Lower leg skin (tissue), 4 donors: ENCODE measurements around the gene KRTAP12-1. TPM values are rescaled to one million over a fixed set of nuclear protein-coding genes. Genes with fewer than 3 reads are reported as not detected.

Experiments
- DNase-seq, 2 donors: peaks; one replicate each; pipeline ENCODE4 v3.0.0-alpha.2; 2019; ENCODE audit warnings: low spot score in 2 of 2
- H3K4me3 ChIP-seq: fragments of 200-600 bp; sonication (generic); 2 replicates; pipeline ENCODE4 v1.5.1; 2017; ENCODE audit warnings: mild to moderate bottlenecking, low read depth; ENCODE audit not compliant: poor library complexity, severe bottlenecking
- CTCF ChIP-seq, 3 donors: fragments of 450-650 bp; IDR thresholded peaks; one replicate each; pipeline ENCODE4 v1.5.1; 2016; ENCODE audit warnings: antibody characterized with exemption in 3 of 3, mild to moderate bottlenecking in 3 of 3, moderate library complexity in 2 of 3
- POLR2A ChIP-seq, 2 donors: fragments of 450-650 bp; IDR thresholded peaks; one replicate each; pipeline ENCODE4 v1.6.1; 2016 to 2017; ENCODE audit warnings: antibody characterized with exemption in 2 of 2, mild to moderate bottlenecking in 1 of 2, moderate library complexity in 1 of 2
- WGBS, 2 donors: methylation state at CpG; one replicate each; pipeline ENCODE4 v1.1.5; 2018; 5-methylcytosine and 5-hydroxymethylcytosine counted together
- intact Hi-C: fragments of 100-400 bp; cut with DNase I; formaldehyde crosslinking; loops from one replicate; pipeline ENCODE4 v1.15.0; 2023; ENCODE audit warnings: low total_unique reads
- total RNA-seq, 4 donors: library from RNA; depleted of rRNA; stranded (reverse); fragments of >200 nt; gene quantifications; one replicate each; pipeline ENCODE4 v1.1.0, GENCODE V29; 2016

Gene KRTAP12-1
- total RNA-seq, 4 donors from 2014 or later: 12.3 TPM; not detected in 3

- 75 to 77% methylated on average over 26 of the region's 26 CpGs for WGBS, 2 donors
- H3K4me3 ChIP-seq: no peak within 1 kb of the TSS
- peak in 1 of 2 donors; percentile 63 for DNase-seq
- intact Hi-C loops: no loop called here
- no peak for TF ChIP-seq POLR2A (IDR thresholded peaks at IDR 0.05)
- TF ChIP-seq CTCF (IDR thresholded peaks at IDR 0.05): no peak
These were observed 24.1 kb downstream of the KRTAP12-1 start, which contains the start of gene KRTAP12-3 for GRCh38 chr21:44657635-44658540. Gene KRTAP12-3 (plus strand): TSS chr21:44657932. CDS start chr21:44657980, 48 bp downstream.

GRCh38 chr21:44656868-44657267, 25.1 kb downstream of the KRTAP12-1 start:
- intact Hi-C loops: no loop called here
- WGBS, 2 donors: 26 to 59% methylated on average over 1 of the region's 1 CpG
- TF ChIP-seq CTCF (IDR thresholded peaks at IDR 0.05) (no peak), POLR2A (IDR thresholded peaks at IDR 0.05) (no peak)

GRCh38 chr21:44654576-44655175, 27.3 kb downstream of the KRTAP12-1 start, which contains the start of gene KRTAP12-4:
Gene KRTAP12-4 (minus strand): TSS chr21:44654659. CDS start chr21:44654614, 45 bp downstream.
- TF ChIP-seq POLR2A (IDR thresholded peaks at IDR 0.05) (no peak), CTCF (IDR thresholded peaks at IDR 0.05) (no peak)
- DNase-seq: peak in 1 of 2 donors; percentile 14
- intact Hi-C loops: no loop called here
- 78% methylated on average over 8 of the region's 9 CpGs for WGBS, 2 donors
- no peak within 1 kb of the TSS for H3K4me3 ChIP-seq

More at GRCh38 chr21:44656868-44657267, 25.1 kb downstream of the KRTAP12-1 start:
- peak in 1 of 2 donors; percentile 59 for DNase-seq
- no peak overlapping the region for H3K4me3 ChIP-seq

- intact Hi-C loops: no loop called here
- no peak for TF ChIP-seq CTCF (IDR thresholded peaks at IDR 0.05)
- no peak for TF ChIP-seq POLR2A (IDR thresholded peaks at IDR 0.05)
- no peak overlapping the region for H3K4me3 ChIP-seq
- 84 to 85% methylated on average over 17 of the region's 17 CpGs for WGBS, 2 donors
- DNase-seq: peak in 1 of 2 donors; percentile 70
These were observed 28.0 kb downstream of the KRTAP12-1 start for GRCh38 chr21:44653656-44654575.

- WGBS, 2 donors: 62 to 64% methylated on average over 14 of the region's 14 CpGs
- no peak overlapping the region for H3K4me3 ChIP-seq
- peak in 1 of 2 donors; percentile 78 for DNase-seq
- no peak for TF ChIP-seq CTCF (IDR thresholded peaks at IDR 0.05)
- no peak for TF ChIP-seq POLR2A (IDR thresholded peaks at IDR 0.05)
- intact Hi-C loops: no loop called here
These were observed 28.8 kb downstream of the KRTAP12-1 start for GRCh38 chr21:44653123-44653522.
